Measurements from ENCODE around the gene NUDT8. TPM values are rescaled to one million over a fixed set of nuclear protein-coding genes. Genes with fewer than 3 reads are reported as not detected.

The NUDT8 gene
- total RNA-seq, 1 experiment from 2014 or later = 6.9 TPM

- no peak for DNase-seq (ENCODE audit: unreplicated experiment)
- TF ChIP-seq, protein P1, sequence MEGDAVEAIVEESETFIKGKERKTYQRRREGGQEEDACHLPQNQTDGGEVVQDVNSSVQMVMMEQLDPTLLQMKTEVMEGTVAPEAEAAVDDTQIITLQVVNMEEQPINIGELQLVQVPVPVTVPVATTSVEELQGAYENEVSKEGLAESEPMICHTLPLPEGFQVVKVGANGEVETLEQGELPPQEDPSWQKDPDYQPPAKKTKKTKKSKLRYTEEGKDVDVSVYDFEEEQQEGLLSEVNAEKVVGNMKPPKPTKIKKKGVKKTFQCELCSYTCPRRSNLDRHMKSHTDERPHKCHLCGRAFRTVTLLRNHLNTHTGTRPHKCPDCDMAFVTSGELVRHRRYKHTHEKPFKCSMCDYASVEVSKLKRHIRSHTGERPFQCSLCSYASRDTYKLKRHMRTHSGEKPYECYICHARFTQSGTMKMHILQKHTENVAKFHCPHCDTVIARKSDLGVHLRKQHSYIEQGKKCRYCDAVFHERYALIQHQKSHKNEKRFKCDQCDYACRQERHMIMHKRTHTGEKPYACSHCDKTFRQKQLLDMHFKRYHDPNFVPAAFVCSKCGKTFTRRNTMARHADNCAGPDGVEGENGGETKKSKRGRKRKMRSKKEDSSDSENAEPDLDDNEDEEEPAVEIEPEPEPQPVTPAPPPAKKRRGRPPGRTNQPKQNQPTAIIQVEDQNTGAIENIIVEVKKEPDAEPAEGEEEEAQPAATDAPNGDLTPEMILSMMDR (IDR thresholded peaks at IDR 0.05; ENCODE audit: unreplicated experiment) = no peak
- Mint-ChIP-seq H3K4me1 (ENCODE audit: insufficient read depth, unreplicated experiment) (no peaks in the 10 kb centered on the region), H3K9me3 (ENCODE audit: unreplicated experiment) (no peaks in the 10 kb centered on the region), H3K36me3 (ENCODE audit: insufficient read depth, unreplicated experiment) (no peaks in the 10 kb centered on the region), H3K27me3 (ENCODE audit: insufficient read depth, unreplicated experiment) (no peaks in the 10 kb centered on the region), H3K27ac (ENCODE audit: low read depth, unreplicated experiment) (no peak overlapping the region), H3K4me3 (ENCODE audit: unreplicated experiment) (no peak overlapping the region)
- intact Hi-C loops (cut with micrococcal nuclease) = no loop called here
- CTCF ChIA-PET = interaction anchor here (1.2 to 2.9 kb wide), 4 partner anchors 11 to 18 kb away, joined by 4 to 14 read pairs (median 6); no protein-coding TSS in a partner anchor
- BruUV-seq (replicated peaks) = no TSS peak
- POLR2A ChIA-PET = interaction anchor here (0.6 kb wide), 1 partner anchor 10 kb away, joined by 3 read pairs; no protein-coding TSS in a partner anchor
Measured at GRCh38 chr11:67645521-67646461, 16.1 kb upstream of the NUDT8 start.

- TF ChIP-seq, protein P1 (IDR thresholded peaks at IDR 0.05; ENCODE audit: unreplicated experiment) = no peak
- H3K9me3 Mint-ChIP-seq (ENCODE audit: unreplicated experiment) = no peaks in the 10 kb centered on the region
- H3K4me3 Mint-ChIP-seq (ENCODE audit: unreplicated experiment) = no peak overlapping the region
- H3K4me1 Mint-ChIP-seq (ENCODE audit: insufficient read depth, unreplicated experiment) = no peaks in the 10 kb centered on the region
- DNase-seq (ENCODE audit: unreplicated experiment) = no peak
- CTCF ChIA-PET = interaction anchor here (1.3 to 2.9 kb wide), 2 partner anchors 12 to 17 kb away, joined by 4 to 14 read pairs; no protein-coding TSS in a partner anchor
- POLR2A ChIA-PET = no interaction called here
- BruUV-seq (replicated peaks) = no TSS peak
- no peaks in the 10 kb centered on the region for H3K36me3 Mint-ChIP-seq (ENCODE audit: insufficient read depth, unreplicated experiment)
- H3K27me3 Mint-ChIP-seq (ENCODE audit: insufficient read depth, unreplicated experiment) = no peaks in the 10 kb centered on the region
- H3K27ac Mint-ChIP-seq (ENCODE audit: low read depth, unreplicated experiment) = no peak overlapping the region
- intact Hi-C loops (cut with micrococcal nuclease) = no loop called here
Measured at GRCh38 chr11:67644472-67645418, 15.0 kb upstream of the NUDT8 start.

- Mint-ChIP-seq H3K4me3 (ENCODE audit: unreplicated experiment) (no peak overlapping the region), H3K27me3 (ENCODE audit: insufficient read depth, unreplicated experiment) (no peaks in the 10 kb centered on the region), H3K27ac (ENCODE audit: low read depth, unreplicated experiment) (no peak overlapping the region), H3K9me3 (ENCODE audit: unreplicated experiment) (no peaks in the 10 kb centered on the region), H3K36me3 (ENCODE audit: insufficient read depth, unreplicated experiment) (no peaks in the 10 kb centered on the region), H3K4me1 (ENCODE audit: insufficient read depth, unreplicated experiment) (no peaks in the 10 kb centered on the region)
- intact Hi-C loops (cut with micrococcal nuclease) = no loop called here
- CTCF ChIA-PET = interaction anchor here (1.3 to 2.4 kb wide), 2 partner anchors 15 to 17 kb away, joined by 4 to 11 read pairs; no protein-coding TSS in a partner anchor
- no TSS peak for BruUV-seq (replicated peaks)
- TF ChIP-seq, protein P1 (IDR thresholded peaks at IDR 0.05; ENCODE audit: unreplicated experiment) = peak; percentile 25
- POLR2A ChIA-PET = interaction anchor here (1.0 kb wide), 1 partner anchor 8 kb away, joined by 3 read pairs; no protein-coding TSS in a partner anchor
- peak; percentile 50 for DNase-seq (ENCODE audit: unreplicated experiment)
Measured at GRCh38 chr11:67644042-67644441, 14.3 kb upstream of the NUDT8 start.
